Activated CD8-positive, alpha-beta memory T cell treated with anti-CD3 and anti-CD28 coated beads, Interleukin-2, amount 10 ng/mL, durations not matched to agents 7 days and 5 days (primary cell): Measurements from ENCODE around the gene PPT1. TPM values are rescaled to one million over a fixed set of nuclear protein-coding genes. Genes with fewer than 3 reads are reported as not detected.
A peak's percentile ranks its signal among the peaks of the same experiment; 100 is the strongest.

Experiments used
- ATAC-seq: fragments of 150-1000 bp; cut with Tn5 transposase; one replicate; pipeline ENCODE4 v1.10.0; 2021; ENCODE audit warnings: moderate library complexity
- CTCF ChIA-PET: fragments of 350-600 bp; sonication (Branson Sonifier 250); formaldehyde crosslinking; loops from one replicate; lab custom pipeline; 2021; ENCODE audit warnings: antibody characterized with exemption; lab: Charles Lee
- DNase-seq: peaks from one replicate; pipeline ENCODE4 v3.0.0-alpha.2; 2020
- H3K27ac Mint-ChIP-seq: one replicate; pipeline ENCODE4 v1.8.0; 2021; ENCODE audit warnings: mild to moderate bottlenecking, mixed read lengths
- H3K27me3 Mint-ChIP-seq: one replicate; pipeline ENCODE4 v1.8.0; 2021; ENCODE audit warnings: mixed read lengths
- H3K36me3 Mint-ChIP-seq: one replicate; pipeline ENCODE4 v1.8.0; 2021; ENCODE audit warnings: mild to moderate bottlenecking, mixed read lengths
- H3K4me1 Mint-ChIP-seq: one replicate; pipeline ENCODE4 v1.8.0; 2021; ENCODE audit warnings: mixed read lengths
- H3K4me3 Mint-ChIP-seq: one replicate; pipeline ENCODE4 v1.8.0; 2021; ENCODE audit warnings: mild to moderate bottlenecking, moderate library complexity, mixed read lengths
- H3K9me3 Mint-ChIP-seq: one replicate; pipeline ENCODE4 v1.8.0; 2022; ENCODE audit warnings: low read depth, mixed read lengths
- total RNA-seq, 2 experiments: library from RNA; stranded (reverse); gene quantifications; one replicate each; pipeline ENCODE4 v1.2.3, GENCODE V29; 2021

The PPT1 gene
- total RNA-seq, 2 experiments from 2014 or later, result 74.1 to 96.6 TPM

DNA sequence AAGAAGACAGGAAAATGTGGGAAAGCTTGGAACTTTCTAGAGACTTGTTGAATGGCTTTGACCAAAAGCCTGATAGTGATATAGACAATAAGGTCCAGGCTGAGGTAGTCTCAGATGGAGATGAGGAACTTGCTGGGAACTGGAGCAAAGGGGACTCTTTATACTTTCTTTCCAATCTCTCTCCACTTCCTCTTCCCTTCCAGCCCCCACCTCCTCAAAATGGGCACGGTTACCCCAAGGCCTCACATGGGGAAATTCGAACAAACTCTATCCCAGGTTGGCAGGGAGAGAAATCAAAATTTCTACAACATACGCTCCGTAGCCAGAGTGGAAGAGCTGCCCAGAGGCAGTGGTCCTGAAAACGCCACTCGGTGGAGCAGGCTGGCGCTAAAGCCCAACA is 15.2 kb downstream of the PPT1 start:
- Mint-ChIP-seq H3K27me3 (no peaks in the 10 kb centered on the region), H3K36me3 (peaks cover 21% of the 10 kb centered on the region)
- ATAC-seq, result no peak

DNA sequence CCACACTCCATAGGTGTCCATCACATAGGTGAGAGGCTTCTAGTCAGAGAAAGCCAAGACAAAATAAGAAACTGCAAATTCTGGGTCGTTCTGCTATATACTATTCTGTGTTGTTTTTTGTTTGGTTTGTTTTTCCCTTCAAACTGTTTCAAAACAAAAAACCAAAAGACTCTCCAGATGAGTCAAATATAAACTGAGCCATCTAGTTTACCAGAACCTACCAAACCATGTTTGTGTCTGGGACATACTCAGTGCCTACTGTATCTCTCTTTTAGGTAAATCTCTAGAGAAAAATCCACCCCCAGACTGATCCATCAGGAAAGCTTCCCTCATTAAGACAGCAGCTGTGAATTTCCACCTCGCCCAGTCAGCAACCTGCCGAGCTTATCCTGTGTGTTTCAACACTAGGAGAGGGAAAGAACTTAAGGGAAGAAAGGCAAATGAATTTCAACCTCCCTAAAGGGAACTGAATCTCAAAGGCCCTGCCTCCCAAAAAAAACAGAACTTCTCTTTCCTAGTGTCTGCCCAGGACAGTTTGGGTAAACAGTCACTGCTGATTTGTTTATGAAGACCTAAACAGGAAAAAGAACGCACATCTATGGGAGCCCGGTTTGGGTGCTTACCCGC is 17.2 kb downstream of the PPT1 start:
- H3K36me3 Mint-ChIP-seq, result peaks cover 16% of the 10 kb centered on the region
- ATAC-seq (peak; percentile 52), DNase-seq (no peak)
- CTCF ChIA-PET, result interaction anchor here (0.8 to 7.1 kb wide), 7 partner anchors 12 to 325 kb away, joined by 3 to 67 read pairs (median 6); no protein-coding TSS in a partner anchor
- no peaks in the 10 kb centered on the region for H3K9me3 Mint-ChIP-seq
- H3K4me1 Mint-ChIP-seq, result peaks cover 21% of the 10 kb centered on the region
- H3K4me3 Mint-ChIP-seq, result no peak overlapping the region
- H3K27me3 Mint-ChIP-seq, result no peaks in the 10 kb centered on the region
- H3K27ac Mint-ChIP-seq, result peak overlapping the region; percentile 56

More for the DNA sequence above, 15.2 kb downstream of the PPT1 start:
- H3K9me3 Mint-ChIP-seq, result no peaks in the 10 kb centered on the region
- DNase-seq, result no peak
- peaks cover 21% of the 10 kb centered on the region for H3K4me1 Mint-ChIP-seq
- CTCF ChIA-PET, result interaction anchor here (0.6 to 5.6 kb wide), 3 partner anchors 10 to 323 kb away, joined by 3 to 32 read pairs (median 10); no protein-coding TSS in a partner anchor
- H3K4me3 Mint-ChIP-seq, result no peak overlapping the region
- H3K27ac Mint-ChIP-seq, result no peak overlapping the region

DNA sequence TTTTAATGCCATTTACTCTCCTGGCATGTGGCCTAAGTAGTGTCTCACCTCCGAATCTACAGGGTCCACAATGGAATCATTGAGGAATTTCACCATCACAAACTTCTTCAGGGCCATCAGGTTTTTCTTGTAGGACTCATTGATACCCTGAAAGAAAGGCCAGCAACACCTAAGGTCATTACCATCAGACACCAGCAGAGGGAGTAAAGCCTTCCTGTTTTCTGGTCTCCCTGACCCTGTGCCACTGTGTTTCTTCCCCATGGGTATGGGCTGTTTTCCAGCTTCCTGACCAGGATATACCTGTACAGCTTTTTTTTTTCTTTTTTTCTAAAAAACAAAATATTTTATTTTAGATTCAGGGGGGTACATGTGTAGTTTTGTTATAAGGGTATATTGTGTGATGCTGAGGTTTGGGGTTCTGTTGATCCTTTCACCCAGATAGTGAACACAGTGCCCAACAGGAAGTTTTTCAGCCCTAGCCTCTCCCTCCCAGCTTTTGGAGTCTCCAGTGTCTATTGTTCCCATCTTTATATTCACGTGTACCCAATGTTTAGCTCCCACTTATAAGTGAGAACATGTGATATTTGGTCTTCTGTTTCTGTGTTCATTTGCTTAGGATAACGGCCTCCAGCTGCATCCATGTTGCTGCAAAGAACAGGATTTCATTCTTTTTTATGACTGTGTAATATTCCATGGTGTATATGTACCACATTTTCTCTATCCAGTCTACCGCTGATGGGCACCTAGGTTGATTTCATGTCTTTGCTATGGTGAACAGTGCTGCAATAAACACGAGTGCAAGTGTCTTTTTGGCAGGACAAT is 18.3 kb downstream of the PPT1 start:
- Mint-ChIP-seq H3K4me1 (peaks cover 19% of the 10 kb centered on the region), H3K27me3 (no peaks in the 10 kb centered on the region), H3K36me3 (peaks cover 16% of the 10 kb centered on the region), H3K9me3 (no peaks in the 10 kb centered on the region), H3K27ac (no peak overlapping the region), H3K4me3 (no peak overlapping the region)
- peak; percentile 68 for ATAC-seq
- peak; percentile 68 for DNase-seq
- CTCF ChIA-PET, result interaction anchor here (0.7 to 7.1 kb wide), 18 partner anchors 8 to 326 kb away, joined by 3 to 67 read pairs (median 5); partner anchors contain the start of genes CAP1 and PPT1

DNA sequence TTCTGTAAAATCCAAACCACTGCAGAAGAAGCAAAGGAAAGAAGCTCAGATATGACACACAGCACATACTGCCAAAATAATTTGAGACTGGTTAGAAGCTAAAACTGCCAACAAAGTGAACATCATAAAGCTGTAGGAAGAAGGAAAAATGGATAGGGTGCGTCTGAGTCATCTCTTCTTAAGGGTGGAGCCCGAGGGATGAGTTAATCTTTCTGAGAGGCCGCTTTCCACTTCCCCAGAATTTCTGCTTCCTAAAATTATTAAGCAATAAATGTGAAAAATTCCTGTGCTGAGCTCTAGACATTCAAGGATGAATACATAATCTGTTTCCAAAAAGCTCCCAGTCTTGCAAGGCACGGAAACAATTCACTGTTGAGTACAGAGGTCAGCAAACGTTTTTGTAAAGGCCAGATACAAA is 20.1 kb downstream of the PPT1 start:
- H3K4me1 Mint-ChIP-seq, result peaks cover 19% of the 10 kb centered on the region
- no peak overlapping the region for H3K27ac Mint-ChIP-seq
- CTCF ChIA-PET, result interaction anchor here (0.7 to 7.1 kb wide), 14 partner anchors 8 to 328 kb away, joined by 3 to 67 read pairs (median 4); partner anchors contain the start of genes PPT1 and RLF
- H3K36me3 Mint-ChIP-seq, result peaks cover 33% of the 10 kb centered on the region
- H3K4me3 Mint-ChIP-seq, result no peak overlapping the region
- ATAC-seq (no peak), DNase-seq (no peak)
- H3K9me3 Mint-ChIP-seq, result no peaks in the 10 kb centered on the region
- no peaks in the 10 kb centered on the region for H3K27me3 Mint-ChIP-seq

DNA sequence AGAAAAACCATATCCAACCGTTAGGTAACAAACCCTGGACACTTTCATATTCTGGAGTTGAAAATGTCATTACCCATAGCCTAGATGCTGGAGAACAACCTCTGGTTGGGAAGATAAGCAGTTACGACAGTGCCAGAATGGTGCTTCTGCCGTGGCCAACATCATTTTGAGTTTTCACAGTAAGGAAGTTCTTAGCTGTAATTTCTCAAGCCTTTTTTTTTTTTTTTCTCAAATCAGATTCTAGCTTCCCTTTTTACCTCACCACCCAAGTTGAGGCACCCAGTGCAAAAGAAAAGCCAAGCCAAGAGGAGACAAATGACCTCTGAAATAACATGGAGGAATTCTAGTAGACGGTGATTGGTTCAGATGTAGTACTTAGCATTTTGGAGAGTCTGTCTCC is 21.8 kb downstream of the PPT1 start:
- H3K36me3 Mint-ChIP-seq, result peaks cover 42% of the 10 kb centered on the region
- DNase-seq, result no peak
- CTCF ChIA-PET, result interaction anchor here (0.6 to 7.1 kb wide), 6 partner anchors 10 to 263 kb away, joined by 3 to 67 read pairs (median 4); no protein-coding TSS in a partner anchor
- H3K27me3 Mint-ChIP-seq, result no peaks in the 10 kb centered on the region
- H3K4me1 Mint-ChIP-seq, result peaks cover 14% of the 10 kb centered on the region
- no peak overlapping the region for H3K4me3 Mint-ChIP-seq
- no peaks in the 10 kb centered on the region for H3K9me3 Mint-ChIP-seq
- no peak overlapping the region for H3K27ac Mint-ChIP-seq
- no peak for ATAC-seq

DNA sequence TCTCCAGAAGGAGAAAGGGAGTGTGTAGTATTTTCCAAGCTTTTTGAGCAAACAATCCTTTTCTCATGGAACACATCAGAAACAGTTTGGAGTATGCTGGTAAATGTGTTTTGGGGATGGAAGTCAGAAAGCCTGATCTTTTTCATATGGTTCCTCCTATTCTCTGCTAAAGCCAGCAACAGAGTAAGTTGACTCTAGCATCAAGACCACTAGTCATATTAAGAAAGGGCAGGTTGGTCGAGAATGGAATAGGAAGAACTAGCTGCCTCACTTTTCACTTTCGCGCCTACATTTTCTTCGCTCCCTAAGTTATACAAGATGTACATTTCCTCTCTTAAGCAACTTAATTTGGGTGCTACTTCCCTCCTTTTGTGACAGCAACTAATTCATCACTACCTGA is 24.0 kb downstream of the PPT1 start:
- peaks cover 52% of the 10 kb centered on the region for H3K36me3 Mint-ChIP-seq

DNA sequence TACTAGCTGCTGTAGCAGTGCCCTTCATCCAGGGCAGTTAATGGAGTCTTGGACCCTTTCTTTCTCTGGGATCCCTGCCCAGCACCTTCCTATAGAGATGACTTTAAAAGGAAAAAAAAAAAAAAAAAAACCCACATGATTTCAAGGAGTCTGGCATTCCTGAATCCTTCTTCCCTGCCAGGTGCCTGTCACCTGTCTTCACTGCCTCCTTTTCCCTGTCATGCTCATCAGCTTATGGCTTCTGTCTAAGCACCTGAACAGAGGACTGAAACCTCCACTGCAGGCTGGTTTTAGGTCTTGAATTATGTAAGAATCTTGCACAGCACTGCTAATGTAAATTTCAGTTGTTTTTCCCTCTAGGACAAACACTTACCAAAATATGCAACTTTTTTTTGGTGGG is 24.9 kb downstream of the PPT1 start:
- Mint-ChIP-seq H3K9me3 (no peaks in the 10 kb centered on the region), H3K27ac (peak overlapping the region; percentile 46), H3K4me1 (peaks cover 3% of the 10 kb centered on the region), H3K27me3 (no peaks in the 10 kb centered on the region), H3K36me3 (peaks cover 56% of the 10 kb centered on the region), H3K4me3 (no peak overlapping the region)
- DNase-seq, result no peak
- no peak for ATAC-seq
- CTCF ChIA-PET, result interaction anchor here (0.8 to 1.6 kb wide), 3 partner anchors 10 to 17 kb away, joined by 3 to 4 read pairs (median 3); no protein-coding TSS in a partner anchor

More for the DNA sequence above, 24.0 kb downstream of the PPT1 start:
- Mint-ChIP-seq H3K9me3 (no peaks in the 10 kb centered on the region), H3K27ac (no peak overlapping the region), H3K4me1 (no peaks in the 10 kb centered on the region), H3K4me3 (no peak overlapping the region), H3K27me3 (no peaks in the 10 kb centered on the region)
- CTCF ChIA-PET, result interaction anchor here (1.0 to 1.5 kb wide), 4 partner anchors 12 to 266 kb away, joined by 3 to 4 read pairs (median 4); partner anchors contain the start of gene MYCL
- no peak for DNase-seq
- no peak for ATAC-seq

DNA sequence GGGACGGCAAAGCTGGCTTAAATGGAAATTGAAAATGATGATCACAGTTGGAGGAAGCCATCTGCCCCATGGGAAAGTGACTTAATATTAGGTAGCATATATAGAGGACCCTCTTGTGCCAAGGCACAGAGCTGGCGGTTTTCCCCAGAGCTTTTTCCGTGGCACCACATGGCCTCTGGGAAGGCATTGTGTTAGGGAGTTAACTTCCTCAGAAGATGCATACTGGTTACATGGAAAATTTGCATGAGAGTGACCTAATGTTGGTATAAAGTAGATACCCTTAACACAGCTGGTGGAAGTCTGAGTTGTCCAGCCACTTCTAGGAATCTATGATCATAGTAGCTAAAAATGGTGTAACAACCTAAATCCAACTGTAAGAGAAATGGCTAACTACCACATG is 29.2 kb downstream of the PPT1 start:
- DNase-seq (no peak), ATAC-seq (no peak)
- Mint-ChIP-seq H3K4me3 (no peak overlapping the region), H3K9me3 (no peaks in the 10 kb centered on the region), H3K36me3 (peaks cover 81% of the 10 kb centered on the region), H3K27ac (peak overlapping the region; percentile 63), H3K4me1 (peaks cover 40% of the 10 kb centered on the region), H3K27me3 (no peaks in the 10 kb centered on the region)
- CTCF ChIA-PET, result interaction anchor here (1.5 kb wide), 1 partner anchor 10 kb away, joined by 4 read pairs; no protein-coding TSS in a partner anchor

DNA sequence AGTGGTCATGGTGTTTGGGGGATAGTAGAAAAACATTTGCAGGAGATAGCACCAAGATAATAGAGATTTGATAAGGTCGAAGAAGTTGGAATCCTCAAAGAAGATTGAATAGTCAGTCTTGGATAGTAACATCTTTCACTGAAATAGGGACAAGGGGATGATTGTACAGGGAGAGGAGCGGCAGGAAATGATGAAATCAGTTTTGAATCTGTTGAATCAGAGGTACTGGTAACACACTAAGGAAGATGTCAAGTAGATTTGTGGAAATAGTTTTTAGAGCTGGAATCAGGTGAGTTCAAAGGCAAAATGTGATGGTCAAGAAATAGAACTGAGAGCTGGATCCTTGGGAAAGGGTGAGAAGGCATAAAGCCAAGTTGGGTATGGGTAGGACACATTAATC is 30.0 kb downstream of the PPT1 start:
- Mint-ChIP-seq H3K9me3 (no peaks in the 10 kb centered on the region), H3K27ac (peak overlapping the region; percentile 63), H3K36me3 (peaks cover 79% of the 10 kb centered on the region), H3K4me1 (peaks cover 45% of the 10 kb centered on the region), H3K27me3 (no peaks in the 10 kb centered on the region), H3K4me3 (no peak overlapping the region)
- CTCF ChIA-PET, result interaction anchor here (1.0 to 1.5 kb wide), 2 partner anchors 11 to 272 kb away, joined by 3 to 4 read pairs; no protein-coding TSS in a partner anchor
- ATAC-seq, result no peak
- no peak for DNase-seq

DNA sequence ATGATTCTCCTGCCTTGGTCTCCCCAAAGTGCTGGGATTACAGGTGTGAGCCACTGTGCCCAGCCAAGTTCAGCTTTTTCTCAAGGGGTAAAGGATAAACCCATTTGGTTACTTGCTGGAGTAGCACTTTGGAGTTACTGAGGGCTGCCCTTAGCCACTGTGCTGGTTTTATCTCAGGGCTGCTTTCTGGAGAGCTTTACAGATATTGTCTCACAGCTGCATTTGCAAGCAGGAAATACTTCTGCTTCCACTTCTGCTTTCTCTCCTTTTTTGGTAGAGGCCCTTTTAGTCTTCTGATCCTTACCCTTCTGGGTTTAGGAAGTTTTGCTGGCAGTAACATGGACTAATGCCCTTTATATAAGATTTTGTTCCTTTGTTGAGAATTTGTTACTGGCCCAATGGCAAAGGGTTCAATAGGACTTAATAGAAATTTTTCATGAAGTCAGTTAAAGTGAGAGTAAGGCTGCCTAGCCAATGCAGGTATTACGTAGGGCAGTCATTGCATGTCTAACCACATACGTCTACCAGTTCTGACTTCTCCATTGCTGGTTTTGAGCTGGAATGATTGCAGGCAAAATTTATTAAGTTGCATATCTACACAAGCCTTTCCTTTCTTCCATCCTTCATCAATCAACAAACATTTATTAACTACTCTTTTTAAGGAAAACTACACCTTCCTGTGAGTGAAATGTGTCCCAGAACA is 32.1 kb downstream of the PPT1 start:
- DNase-seq (no peak), ATAC-seq (no peak)
- CTCF ChIA-PET, result interaction anchor here (0.9 to 1.2 kb wide), 2 partner anchors 9 to 10 kb away, joined by 3 to 4 read pairs; no protein-coding TSS in a partner anchor
- H3K4me1 Mint-ChIP-seq, result peaks cover 62% of the 10 kb centered on the region
- no peaks in the 10 kb centered on the region for H3K27me3 Mint-ChIP-seq
- no peaks in the 10 kb centered on the region for H3K9me3 Mint-ChIP-seq
- peak overlapping the region; percentile 68 for H3K27ac Mint-ChIP-seq
- H3K36me3 Mint-ChIP-seq, result peaks cover 76% of the 10 kb centered on the region
- no peak overlapping the region for H3K4me3 Mint-ChIP-seq

DNA sequence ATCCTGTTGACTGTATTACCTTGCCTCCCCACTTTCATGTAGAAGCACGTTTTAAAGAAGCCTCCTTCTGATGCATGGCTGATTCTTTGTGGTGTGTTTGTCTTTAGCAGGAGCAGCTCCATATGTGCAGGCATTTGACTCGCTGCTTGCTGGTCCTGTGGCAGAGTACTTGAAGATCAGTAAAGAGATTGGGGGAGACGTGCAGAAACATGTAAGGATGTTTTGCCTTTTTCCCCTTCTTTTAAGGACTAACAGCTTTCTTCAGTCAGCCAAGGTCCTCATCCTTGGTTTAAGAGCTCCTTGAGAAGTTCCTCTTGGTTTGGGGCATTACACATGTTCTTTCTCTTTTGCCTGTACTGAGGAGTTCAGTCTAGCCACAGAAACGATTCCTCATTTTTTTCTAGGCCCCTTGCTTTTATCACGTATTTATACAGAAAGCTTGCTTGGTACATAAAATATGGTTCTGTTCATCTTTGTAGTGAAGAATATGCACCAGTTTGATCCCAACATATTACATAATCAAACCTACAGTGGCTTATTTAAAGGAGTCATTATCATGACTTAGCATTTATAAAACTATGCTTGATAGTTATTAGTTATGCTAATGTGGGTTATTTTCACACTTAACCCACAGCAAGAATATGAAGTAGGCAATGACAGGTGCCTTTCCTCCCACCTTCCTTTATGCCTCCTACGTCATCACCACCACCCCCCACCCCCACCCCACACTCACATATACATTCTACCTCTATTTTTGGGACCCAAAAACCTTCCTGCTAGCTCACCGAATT is 36.9 kb downstream of the PPT1 start:
- Mint-ChIP-seq H3K27me3 (no peaks in the 10 kb centered on the region), H3K27ac (peak overlapping the region; percentile 86), H3K4me3 (peak overlapping the region; percentile 62), H3K9me3 (no peaks in the 10 kb centered on the region), H3K4me1 (peaks cover 88% of the 10 kb centered on the region), H3K36me3 (peaks cover 75% of the 10 kb centered on the region)
- CTCF ChIA-PET, result interaction anchor here (0.7 to 2.2 kb wide), 11 partner anchors 9 to 158 kb away, joined by 3 to 7 read pairs (median 5); no protein-coding TSS in a partner anchor
- ATAC-seq, result peak; percentile 37
- DNase-seq, result no peak
